NCI-H748 (cell line): ENCODE results near the gene ARHGAP27.
A peak's percentile ranks its signal among the peaks of the same experiment; 100 is the strongest.
"Not testable (repeated sequence)": the region's sequence is repeated elsewhere in the genome, so short reads cannot be mapped to it uniquely, and the experiment has no call there.

Experiments
- DNase-seq: peaks from one replicate; lab custom pipeline; 2025; ENCODE audit not compliant: unreplicated experiment; lab: John Stamatoyannopoulos, UW

ARHGAP27 gene

DNA sequence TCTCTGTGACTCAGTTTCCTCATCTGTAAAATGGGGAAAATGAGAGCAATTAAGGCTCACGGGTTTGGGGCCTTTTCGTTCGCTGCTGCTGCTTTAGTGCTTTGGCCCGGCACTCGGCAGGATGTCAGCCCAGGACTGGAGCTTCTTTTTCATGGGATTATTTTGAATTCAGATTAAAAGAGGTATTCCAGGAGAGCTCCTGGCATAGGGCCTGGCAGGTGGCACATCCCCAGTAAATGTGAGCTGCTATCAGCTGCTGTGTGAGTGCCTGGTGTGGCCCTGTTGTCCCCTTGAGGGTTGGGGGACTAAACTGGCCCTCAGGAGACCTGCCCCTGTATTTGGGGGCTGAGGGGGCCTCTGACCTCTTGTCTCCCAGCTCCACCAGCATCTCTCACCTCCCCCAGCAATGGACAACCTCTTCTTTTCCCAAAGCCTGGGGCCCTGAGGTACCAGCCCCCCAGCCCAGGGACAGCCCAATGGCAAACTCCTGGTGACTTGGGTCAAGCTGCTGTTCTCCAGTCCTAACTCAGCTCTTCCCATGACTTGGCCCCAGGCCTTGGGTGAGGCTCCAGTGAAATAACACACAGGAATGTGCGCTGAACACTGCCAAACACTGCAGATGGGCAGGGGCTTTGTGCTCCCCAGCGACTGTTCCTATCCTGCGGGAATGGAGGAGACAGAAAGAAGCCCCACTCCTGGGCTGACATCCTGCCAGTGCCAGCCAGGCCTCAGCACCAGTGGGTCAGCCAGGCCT, 14.4 kb upstream of the ARHGAP27 start:
- not testable (repeated sequence) for DNase-seq

DNA sequence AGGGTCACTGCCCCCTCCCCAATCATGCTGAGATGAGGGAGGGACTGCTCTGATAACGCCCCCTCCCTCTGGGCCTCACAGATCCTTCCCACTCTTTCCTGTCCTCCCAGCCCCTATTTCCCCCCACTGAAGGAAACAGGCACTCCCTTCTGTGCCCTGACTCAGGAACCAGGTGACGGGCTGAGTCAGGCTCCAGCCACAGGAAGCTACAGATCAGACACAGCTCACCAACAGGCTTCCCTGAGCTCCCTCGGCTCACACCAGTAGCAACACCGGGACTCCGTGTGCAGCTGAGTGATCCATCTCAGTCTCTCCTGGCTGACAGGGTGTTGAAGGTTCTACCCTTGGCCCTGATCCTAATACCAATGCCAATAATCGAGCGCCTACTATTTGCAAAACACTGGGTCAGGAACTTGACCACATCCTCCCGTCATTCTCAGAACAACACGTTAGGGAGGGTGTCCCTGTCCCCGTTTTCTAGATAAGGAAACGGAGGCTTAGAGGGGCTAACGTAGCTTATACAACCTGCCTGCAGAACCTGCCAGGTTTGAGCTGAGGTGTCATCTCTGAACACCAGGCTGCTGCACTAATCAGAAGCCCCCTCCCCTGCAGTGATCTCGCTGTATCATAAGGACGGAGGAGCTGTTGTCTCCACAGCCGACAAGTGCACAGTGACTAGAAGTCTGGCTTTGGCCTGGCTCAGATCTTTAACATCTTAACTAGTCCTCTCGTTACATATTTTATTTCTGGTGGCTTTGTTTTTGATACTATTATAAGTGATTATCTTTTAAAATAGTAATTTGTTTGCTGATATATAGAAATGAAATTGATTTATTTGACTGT, 13.5 kb upstream of the ARHGAP27 start:
- not testable (repeated sequence) for DNase-seq

DNA sequence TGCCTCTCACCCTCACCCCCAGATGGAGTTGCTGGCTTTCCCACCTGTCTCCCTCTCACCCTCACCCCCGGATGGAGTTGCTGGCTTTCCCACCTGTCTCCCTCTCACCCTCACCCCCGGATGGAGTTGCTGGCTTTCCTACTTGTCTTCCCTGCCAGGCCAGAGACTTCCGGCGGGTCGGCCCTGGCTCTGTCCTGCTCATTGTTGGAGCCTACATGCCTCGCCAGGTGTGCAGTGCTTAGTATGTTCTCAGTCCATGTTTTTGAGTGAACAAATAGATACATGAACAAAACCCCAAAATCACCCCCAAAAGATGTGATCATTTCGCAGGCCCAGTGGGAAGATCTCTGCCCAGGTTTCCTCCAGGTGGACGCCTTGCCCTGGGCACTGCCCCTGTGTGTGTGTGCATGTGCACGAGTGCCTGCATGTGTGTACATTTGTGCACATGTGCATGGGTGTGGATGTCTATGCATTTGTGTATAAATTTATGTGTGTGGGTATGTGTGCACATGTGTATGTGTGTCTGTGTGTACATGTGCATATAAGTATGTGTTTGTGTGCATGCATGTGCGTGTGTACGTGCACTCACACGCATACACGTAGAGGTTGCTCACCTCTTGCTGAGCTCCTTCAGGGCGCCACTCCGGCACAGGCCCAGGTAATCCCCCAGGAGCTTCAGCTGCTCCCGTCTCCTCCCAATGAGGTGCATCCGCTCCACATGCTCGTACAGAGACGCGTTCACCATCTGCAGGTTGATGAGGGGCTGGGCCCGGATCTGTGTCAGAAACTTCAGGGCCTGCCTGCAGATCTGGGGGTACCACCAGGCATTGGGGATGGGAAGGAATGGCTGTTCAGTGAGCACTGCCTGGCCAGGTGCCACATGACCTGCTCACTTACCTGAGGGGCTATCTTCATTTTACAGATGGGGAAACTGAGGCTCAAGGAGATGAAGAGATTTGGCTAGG, 12.5 kb upstream of the ARHGAP27 start:
- DNase-seq, result not testable (repeated sequence)

DNA sequence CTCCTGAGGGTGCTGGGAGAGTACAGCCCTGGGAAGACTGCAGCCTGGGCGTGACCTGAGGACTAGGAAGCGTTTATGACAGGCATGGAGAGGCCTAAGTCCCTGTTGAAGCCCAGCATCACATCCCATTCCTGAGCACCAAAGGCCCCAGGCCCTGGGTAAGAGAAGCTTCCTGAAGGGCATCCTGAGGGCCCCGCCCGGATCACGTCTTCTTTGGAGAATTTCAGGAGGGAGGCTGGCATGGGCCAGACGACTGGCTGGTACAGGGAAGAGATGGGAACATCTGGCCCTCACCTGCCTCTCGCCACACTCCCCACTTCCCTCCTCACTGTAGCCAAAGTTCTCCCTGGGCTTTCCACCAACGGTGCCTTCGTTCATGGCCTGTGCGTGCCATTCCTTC, 11.6 kb upstream of the ARHGAP27 start:
- DNase-seq, result not testable (repeated sequence)

DNA sequence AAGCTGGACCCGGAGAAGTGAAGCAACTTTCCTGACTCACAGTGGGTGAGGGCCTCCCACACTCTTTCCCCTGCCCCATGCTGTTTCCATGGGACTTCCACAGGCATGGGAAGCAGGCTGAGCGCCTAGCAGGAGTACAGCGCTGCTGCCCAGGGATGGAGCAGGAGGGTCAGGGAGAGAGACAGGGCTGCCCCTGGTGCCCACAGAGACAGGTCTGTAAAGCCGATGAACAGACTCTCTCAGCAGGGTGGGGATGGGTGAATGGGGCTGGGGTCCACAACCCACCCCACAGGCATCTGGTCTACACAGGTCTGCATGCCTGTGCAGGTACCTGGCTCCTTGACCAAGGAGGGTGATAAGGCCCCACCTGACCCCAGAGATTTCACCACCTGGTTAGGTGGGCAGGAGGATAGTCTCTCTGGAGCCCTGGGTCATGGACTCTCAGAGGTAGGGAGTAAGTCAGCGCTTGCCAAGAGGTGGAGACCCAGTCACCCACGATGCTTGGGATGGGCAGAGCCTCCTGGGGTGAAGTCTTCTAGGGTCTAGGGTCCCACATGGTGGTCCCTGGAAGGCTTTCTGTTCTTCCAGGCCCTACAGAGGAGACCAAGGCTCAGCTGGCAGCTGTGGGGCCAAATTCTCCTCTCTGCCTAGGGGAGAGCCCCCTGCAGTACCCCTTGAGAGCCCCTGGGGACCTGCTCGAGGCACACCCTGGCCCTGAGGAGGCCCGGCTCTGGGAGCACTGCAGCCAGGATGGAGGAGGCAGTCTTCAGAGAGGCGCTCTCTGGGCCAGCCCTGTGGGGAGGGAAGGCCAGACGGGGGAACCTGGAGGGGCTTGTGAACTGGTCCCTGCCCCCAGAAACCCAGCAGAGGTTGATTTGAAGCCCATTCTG, 10.9 kb upstream of the ARHGAP27 start:
- not testable (repeated sequence) for DNase-seq

DNA sequence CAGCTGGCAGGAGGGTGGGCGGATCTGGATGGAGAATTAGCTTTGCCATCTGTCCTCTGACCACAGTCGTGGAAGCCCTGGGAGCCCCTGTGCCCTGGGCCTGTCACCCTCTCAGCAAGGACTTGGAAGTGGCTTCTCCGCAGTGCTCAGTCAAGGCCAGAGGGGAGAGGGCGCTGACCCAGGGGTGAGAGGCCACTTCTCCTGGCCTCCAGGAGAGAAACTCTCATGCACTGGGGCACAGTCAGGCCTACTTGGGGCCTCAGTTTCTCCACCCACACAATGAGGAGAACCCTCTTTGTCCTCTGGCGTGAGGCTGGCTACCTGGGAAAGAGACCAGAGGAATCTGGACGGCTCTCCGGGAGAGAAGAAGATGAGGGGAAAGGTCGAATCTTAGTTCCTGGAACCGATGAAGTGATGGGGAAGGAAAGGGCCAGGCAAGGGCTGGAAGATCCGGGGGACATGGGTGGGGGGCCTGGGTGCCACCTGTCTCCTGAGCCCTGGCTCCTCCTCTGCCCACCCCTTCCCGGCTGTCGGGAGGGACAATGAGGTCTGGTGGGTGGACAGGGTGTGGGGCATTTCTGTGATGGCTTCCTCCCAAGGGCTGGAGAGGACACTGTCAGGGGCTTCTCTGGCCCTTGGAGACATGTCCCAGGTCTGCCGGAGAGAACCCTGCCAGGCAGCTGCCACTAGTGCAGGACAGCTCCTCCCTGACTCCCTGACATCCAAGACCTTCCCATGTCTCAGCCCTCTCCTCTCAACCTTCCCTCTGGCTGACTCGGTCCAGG, 9.0 kb upstream of the ARHGAP27 start:
- DNase-seq, result no peak

DNA sequence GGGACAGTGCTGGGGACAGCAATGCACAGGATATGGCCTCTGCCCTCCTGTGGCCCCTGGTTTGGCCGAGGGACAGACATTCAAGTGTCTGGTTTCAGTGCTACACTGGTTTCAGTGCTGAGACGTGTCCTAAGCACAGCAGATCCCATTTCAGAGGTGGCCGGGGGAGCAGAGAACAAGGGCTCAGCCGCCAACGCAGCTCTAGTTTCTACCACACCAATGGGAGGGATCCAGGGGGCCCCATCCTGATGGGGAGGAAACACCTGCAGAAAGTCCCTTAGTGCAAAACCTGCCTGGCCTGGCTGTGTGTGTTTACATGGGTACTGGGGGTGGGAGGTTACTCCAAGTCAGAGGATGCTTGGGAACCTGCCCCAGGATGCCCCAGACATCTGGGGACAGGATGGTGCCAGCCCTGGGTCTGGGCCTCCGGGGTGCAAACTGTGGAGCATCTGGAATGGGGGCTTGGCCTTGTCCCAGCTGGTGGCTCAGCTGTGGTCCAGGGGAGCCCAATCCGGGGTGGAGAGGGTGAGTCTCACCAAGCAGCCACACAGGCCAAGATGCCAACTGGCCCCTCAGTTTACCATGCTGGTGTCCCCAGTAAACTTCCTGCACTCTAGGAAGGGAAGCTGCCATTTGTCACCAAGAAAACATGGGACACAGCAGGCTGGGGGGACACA, 8.3 kb upstream of the ARHGAP27 start:
- not testable (repeated sequence) for DNase-seq

DNA sequence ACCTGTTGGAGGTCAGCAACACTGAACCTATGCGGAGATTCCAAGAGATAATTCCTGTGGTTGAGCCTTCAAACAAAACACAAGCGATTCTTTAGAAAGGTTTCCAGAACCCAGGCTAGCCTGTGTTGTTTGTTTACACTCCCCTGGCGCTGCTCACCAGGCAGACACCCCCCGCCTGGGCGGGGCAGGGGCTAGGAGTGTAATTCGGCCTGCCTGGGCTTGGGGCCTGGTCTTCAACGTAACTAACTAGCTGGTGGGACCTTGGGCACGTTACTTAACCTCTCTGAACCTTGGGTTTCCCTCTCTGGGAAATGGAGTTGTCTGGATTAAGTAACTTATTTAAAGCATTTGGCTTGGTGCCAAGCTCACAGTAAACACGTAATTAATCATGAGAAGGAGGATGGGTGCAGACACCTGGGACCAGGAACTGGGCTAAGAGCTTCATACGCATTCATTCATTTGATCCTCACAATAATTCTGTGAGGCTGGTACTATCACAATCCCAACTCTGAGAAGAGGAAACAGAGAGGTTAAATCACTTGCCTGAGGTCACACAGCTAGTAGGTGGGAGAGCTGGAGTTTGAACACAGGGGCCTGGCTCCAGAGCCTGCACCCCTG, 7.6 kb upstream of the ARHGAP27 start:
- DNase-seq, result peak; percentile 66

DNA sequence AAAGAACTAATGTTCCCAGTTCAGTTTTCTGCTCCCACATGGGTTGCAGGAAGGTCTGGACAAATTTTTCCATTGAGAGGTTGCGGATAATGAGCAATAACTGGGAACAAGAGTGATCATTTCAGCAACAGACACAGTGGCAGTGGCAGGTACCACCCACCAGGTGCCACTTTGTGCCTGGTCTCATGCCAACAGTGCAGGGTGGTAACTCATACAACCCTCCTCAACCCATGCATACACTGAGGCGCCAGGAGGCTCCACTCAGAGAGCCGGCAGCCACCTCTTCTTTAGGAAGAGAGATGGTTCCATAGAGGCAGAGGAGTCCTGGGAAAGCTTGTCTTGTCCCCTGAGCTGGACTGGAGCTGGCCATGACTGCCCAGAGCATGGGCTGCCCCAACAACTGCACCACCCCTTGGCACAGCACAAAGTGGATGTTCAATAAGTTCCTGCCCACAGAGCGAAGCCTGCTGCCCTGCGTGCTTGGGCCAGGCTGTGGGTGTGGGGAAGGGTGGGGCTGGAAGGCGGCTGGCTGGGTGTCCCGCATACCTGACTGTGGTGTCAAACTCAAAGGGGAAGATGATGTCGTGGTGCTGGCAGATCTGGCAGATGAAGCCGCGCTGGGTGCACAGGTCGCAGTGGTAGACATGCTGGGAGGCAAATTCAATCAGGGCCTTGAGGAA, 6.4 kb upstream of the ARHGAP27 start:
- no peak for DNase-seq

DNA sequence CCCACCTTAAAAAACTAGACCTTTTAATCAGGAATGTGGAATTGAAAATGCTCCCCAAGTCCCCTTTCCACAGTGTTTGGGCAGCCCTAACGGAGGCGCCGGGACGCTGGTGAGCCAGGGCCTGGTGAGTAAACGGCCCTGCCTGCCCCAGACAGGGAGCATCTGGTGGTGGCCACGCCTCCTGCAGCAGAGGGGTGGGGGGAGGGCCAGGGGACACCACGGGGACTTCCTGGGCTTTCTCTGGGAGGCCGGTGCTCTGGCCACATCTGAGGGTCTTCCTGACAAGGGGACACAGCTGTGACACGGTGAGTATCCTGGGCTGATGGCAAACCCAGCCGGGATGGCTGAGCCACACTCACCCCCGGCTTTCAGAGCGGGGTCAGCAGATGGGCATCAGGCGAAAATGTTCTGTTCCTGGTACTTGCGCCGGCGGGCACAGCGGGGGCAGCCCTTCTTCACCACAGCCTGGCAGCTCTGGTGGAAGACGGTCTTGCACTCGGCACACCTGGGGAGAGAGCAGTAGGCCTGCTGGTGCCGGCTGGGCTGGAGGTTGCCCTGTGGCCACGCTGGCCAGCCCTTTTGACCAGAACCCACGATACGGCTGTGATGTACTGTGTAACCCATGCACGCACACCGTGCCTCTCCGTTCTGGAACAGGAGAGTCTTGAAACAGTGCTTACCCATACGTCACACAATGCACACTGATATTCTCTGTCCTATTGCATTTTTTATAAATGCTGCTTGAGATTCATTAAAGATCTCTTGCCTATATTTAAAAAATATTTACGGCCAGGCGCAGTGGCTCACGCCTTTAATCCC, 5.0 kb upstream of the ARHGAP27 start:
- no peak for DNase-seq

DNA sequence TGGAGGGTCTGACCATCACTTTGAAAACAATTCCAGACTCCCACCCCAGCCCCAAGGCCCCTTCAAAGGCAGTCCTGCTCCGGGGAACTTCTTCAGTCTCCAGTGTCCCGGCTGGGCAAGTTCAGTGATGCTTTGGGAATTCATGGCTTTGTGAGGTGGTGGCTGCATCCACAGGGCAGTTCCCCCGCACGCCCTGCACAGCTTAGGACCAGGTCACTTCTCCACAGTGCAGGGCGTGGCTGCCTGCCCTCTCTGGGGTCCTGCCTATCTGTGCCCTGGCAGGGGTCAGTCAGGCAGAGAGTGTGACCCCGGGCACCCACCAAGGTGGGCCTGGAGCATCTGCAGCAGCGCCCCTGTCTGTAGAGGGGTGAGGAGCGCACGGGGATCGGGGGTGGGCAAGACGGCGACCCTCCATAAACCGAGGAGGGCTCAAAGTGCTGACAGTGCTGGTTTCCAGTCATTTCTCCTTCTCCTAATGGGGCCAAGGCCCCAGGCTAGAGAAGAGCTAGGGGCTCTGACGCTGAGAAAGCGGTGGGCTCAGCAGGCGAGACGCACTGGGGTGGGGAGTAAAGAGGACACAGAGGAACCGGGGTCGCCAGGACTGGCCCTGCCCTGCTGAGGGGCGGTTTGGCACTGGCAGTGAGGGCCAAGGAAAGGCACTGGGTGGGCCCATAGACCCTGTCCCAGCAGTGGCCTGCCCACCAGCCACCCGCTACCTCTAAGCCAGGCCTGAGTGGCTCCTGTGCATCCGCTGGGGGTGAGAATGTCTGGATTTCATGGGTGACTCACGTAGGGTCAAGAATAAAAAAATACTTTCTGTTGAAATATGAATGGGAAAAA, 4.2 kb upstream of the ARHGAP27 start:
- no peak for DNase-seq

DNA sequence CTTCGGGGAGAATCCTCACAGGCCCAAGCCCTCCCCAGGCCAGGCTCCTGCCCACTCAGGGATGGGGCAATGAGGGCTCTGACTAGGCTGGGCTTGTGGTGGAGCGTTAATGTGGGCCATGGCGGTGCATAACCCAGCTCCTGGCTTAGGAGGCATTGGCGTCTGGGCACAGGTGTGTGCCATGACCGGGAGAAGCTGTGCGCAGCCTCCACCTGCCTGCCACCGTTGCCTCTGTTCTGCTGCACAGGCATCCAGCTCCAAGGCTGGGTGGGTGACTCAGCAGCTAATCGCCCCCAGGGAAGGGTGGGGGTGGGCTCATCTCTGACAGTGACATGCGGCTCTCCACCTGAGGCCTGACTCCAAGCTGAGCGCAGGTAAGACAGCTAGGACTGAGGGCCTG, 3.5 kb upstream of the ARHGAP27 start:
- DNase-seq, result no peak

DNA sequence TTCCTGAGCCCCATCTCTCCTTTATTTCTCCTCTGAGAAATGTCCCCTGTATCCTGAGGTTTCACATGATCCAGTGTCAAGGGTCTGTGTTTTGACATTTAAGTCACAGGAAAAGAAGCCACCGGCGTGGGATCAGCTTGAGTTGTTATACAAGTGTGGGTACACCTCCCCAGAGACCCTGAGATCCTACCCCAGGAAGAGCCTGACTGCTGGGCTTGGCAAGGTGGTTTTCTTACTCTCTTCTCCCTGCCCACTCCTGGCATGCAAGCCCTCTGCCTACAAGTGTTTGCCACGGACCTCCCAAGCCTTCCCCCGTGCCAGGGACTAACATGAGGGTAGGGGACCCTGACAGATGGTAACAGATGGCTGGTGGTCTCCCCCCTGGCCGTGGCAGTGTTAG, 2.8 kb upstream of the ARHGAP27 start:
- no peak for DNase-seq

DNA sequence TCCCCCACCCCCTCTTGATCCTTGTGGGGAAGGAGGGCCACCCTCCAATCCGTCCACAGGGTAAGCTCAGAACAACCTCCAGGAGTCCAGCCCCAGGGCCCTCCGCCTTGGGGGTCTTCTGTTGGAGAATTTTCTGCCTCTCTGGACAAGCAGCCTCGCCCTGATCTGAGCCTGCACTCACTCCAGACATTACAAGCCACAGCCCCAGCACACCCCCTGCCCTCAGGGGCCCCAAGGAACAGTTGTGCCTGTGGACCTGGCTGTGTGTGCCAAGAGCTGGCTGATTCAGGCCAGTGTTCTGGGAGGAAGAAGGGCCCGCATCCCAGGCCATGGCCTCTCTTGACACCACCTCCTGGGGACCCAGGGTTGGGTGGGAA, 477 bp upstream of the ARHGAP27 start:
- DNase-seq, result no peak

DNA sequence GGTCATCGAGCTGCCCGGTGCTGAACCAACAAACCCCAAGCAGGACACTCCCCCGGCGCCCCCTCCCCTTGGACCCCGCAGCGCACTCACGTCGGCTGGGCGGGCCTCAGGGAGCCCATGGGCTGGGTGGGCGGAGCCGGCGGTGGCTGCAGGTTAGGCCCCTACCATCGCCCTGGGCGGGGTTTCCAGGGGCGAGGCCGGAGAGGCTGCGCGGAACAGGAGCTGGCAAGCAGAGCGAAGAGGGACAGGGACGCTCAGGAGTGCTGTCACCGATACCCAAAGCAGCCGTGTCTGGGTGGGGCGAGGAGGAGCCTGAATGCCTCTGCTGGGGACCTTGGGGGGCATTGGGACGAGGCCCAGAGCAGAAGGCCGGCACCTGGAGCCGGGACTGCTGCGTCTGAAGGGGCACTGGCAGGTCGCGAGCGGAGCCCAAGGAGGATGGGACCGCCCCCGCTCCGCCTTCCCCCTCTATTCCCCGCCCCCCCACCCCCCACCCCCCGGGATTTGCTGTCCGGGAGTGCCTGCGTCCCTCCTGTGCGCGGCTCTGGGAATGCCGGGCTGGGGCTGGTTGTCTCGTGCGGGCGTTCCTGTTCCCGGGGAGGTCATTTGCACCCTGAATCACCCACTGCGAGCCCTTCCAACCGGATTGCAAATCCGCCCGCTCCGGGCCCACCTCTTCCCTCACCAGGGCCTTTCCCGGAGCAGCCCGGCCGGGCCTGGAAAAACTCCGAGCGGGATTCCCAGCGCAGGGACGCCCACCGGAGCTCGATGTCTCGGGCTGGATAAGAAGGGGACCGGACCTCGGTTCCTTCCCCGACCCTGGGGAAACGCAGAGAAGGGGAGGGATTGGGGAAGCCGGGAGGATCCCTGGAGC, 902 bp downstream of the ARHGAP27 start:
- peak; percentile 90 for DNase-seq
